T-helper 1 cell treated with Interleukin-12 subunit alpha and Interleukin-12 subunit beta and Interleukin-4 antibody, amounts not matched to agents 30 μg/mL and 1 μg/mL, for 36 hours (primary cell): Measurements from ENCODE around the gene DEDD.
"Not testable (repeated sequence)": the region's sequence is repeated elsewhere in the genome, so short reads cannot be mapped to it uniquely, and the experiment has no call there.

Experiments
- H3K27ac Mint-ChIP-seq: one replicate; pipeline ENCODE4 v1.8.0; 2021; ENCODE audit warnings: mild to moderate bottlenecking, mixed read lengths
- H3K27me3 Mint-ChIP-seq: one replicate; pipeline ENCODE4 v1.8.0; 2021; ENCODE audit warnings: low read depth, mixed read lengths
- H3K36me3 Mint-ChIP-seq: one replicate; pipeline ENCODE4 v1.8.0; 2021; ENCODE audit warnings: low read depth, mixed read lengths
- H3K4me1 Mint-ChIP-seq: one replicate; pipeline ENCODE4 v1.8.0; 2021; ENCODE audit warnings: low read depth, mixed read lengths
- H3K4me3 Mint-ChIP-seq: one replicate; pipeline ENCODE4 v1.8.0; 2021; ENCODE audit warnings: mild to moderate bottlenecking, moderate library complexity, mixed read lengths
- H3K9me3 Mint-ChIP-seq: one replicate; pipeline ENCODE4 v1.8.0; 2021; ENCODE audit warnings: mixed read lengths

Gene DEDD

GRCh38 chr1:161121042-161121650 lies 11.3 kb downstream of the DEDD start:
- Mint-ChIP-seq H3K4me3 (no peak overlapping the region), H3K27me3 (no peaks in the 10 kb centered on the region), H3K36me3 (peaks cover 43% of the 10 kb centered on the region), H3K4me1 (peaks cover 31% of the 10 kb centered on the region), H3K9me3 (no peaks in the 10 kb centered on the region), H3K27ac (no peak overlapping the region)

DNA sequence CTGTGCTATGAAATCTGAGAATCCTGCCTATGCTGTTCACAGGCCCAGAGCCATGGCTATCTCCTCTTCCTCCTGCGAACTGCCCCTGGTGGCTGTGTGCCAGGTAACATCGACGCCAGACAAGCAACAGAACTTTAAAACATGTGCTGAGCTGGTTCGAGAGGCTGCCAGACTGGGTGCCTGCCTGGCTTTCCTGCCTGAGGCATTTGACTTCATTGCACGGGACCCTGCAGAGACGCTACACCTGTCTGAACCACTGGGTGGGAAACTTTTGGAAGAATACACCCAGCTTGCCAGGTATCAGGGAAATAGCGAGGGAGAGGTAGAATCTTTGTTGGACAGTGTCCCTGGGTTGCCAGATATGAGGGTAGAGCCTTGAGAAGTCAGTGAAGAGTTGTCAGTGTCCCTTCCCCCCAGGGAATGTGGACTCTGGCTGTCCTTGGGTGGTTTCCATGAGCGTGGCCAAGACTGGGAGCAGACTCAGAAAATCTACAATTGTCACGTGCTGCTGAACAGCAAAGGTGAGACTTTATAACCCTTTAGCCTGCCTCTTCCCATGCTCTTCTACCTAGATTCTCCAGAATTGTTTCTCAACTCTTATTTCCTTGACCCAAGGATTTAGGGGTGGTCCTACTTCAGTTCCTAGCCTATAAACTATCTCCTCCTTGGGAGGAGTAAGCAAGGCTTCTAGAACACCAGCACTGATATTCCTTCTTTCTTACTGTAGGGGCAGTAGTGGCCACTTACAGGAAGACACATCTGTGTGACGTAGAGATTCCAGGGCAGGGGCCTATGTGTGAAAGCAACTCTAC lies 13.2 kb downstream of the DEDD start:
- Mint-ChIP-seq H3K27me3 (no peaks in the 10 kb centered on the region), H3K4me3 (peak overlapping the region; percentile 91), H3K9me3 (no peaks in the 10 kb centered on the region), H3K36me3 (peaks cover 37% of the 10 kb centered on the region), H3K4me1 (peaks cover 38% of the 10 kb centered on the region), H3K27ac (peak overlapping the region; percentile 98)

DNA sequence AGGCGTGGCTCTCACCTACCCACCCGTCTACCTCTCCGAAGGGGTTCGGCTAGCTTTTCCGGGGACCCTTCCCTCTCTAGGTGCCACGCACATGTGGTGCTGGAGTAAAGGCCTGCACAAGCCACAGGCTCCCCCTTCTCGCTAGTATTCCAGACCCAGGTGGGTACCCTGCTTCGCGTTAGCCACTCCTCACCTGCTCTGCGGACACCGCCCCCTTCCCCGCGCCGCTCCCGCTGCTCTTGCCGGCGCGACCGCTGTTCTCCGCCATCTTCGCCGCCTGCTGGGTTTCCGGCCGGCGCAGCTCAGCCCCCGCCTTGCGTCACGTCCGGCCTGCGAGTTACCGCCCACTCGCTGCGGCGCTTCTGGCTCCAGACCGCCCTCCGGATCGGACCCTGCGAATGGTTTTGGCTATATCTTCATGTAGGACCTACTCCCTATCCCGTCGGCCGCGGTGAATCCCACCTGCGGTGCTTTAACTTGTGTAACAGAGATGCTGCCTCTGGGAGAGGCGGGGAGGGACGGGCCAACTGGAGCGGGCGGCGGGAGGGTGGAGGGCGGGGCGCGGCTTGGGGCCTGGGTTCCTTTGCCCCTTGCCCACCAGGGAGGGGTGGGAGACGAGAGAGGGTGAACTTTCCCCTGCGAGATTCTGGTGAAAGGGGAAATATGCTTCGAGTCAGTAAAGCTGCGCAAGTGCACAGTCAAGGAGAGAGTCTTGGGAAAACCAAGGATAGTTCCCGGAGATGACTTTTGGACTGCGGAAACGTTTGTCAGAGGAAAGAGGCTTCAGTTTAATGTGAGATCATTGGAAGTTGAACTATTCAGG lies 14.5 kb downstream of the DEDD start, which contains the start of the genes NIT1 and PFDN2:
Gene NIT1, plus strand, starts transcription at position 347 of the 823 bp plus-strand sequence. Its CDS starts 72 bp downstream, at position 419.
Gene PFDN2, minus strand, starts transcription at position 279 of the 823 bp plus-strand sequence. Its CDS starts 11 bp downstream, at position 268.
- H3K9me3 Mint-ChIP-seq = no peaks in the 10 kb centered on the region
- peaks cover 27% of the 10 kb centered on the region for H3K36me3 Mint-ChIP-seq
- H3K27me3 Mint-ChIP-seq = no peaks in the 10 kb centered on the region
- H3K4me3 Mint-ChIP-seq = peak within 1 kb of the TSS; percentile 91
- H3K4me1 Mint-ChIP-seq = peaks cover 49% of the 10 kb centered on the region
- H3K27ac Mint-ChIP-seq = peak within 1 kb of the TSS; percentile 98

- not testable (repeated sequence) for H3K27me3 Mint-ChIP-seq, H3K9me3 Mint-ChIP-seq
- Mint-ChIP-seq H3K36me3 (peaks cover 17% of the 10 kb centered on the region), H3K27ac (peak overlapping the region; percentile 73), H3K4me3 (peak overlapping the region; percentile 26), H3K4me1 (peaks cover 56% of the 10 kb centered on the region)
Measured at GRCh38 chr1:161115961-161116360, 16.5 kb downstream of the DEDD start.

DNA sequence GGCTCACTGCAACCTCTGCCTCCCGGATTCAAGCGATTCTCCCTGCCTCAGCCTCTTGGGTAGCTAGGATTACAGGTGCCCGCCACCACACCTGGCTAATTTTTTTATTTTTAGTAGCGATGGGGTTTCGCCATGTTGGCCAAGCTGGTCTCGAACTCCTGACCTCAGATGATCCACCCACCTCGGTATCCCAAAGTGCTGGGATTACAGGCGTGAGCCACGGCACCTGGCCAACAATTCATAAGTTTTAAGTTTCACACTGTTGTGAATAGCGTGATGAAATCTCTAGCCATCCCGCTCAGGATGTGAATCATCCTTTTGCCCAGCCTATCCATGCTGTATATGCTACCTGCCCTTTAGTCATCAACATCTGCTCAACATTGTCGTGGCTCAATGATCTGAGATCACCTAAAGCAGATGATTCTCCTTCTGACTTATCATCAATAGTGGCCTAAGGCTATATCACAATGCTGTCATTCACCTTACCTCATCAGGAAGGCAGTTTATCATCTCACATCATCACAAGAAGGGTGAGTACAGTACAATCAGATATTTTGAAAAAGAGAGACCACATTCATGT lies 17.2 kb downstream of the DEDD start:
- H3K9me3 Mint-ChIP-seq = no peaks in the 10 kb centered on the region
- H3K4me3 Mint-ChIP-seq = peak overlapping the region; percentile 52
- no peaks in the 10 kb centered on the region for H3K27me3 Mint-ChIP-seq
- peak overlapping the region; percentile 73 for H3K27ac Mint-ChIP-seq
- H3K4me1 Mint-ChIP-seq = peaks cover 54% of the 10 kb centered on the region
- H3K36me3 Mint-ChIP-seq = peaks cover 14% of the 10 kb centered on the region

GRCh38 chr1:161114556-161114955 lies 17.9 kb downstream of the DEDD start:
- Mint-ChIP-seq H3K9me3 (no peaks in the 10 kb centered on the region), H3K27me3 (no peaks in the 10 kb centered on the region), H3K4me3 (no peak overlapping the region), H3K4me1 (peaks cover 49% of the 10 kb centered on the region), H3K27ac (no peak overlapping the region), H3K36me3 (peaks cover 10% of the 10 kb centered on the region)

GRCh38 chr1:161113915-161114314 lies 18.6 kb downstream of the DEDD start:
- no peaks in the 10 kb centered on the region for H3K9me3 Mint-ChIP-seq
- no peak overlapping the region for H3K27ac Mint-ChIP-seq
- H3K27me3 Mint-ChIP-seq = no peaks in the 10 kb centered on the region
- H3K36me3 Mint-ChIP-seq = peaks cover 12% of the 10 kb centered on the region
- H3K4me1 Mint-ChIP-seq = peaks cover 45% of the 10 kb centered on the region
- no peak overlapping the region for H3K4me3 Mint-ChIP-seq

GRCh38 chr1:161111527-161111926 lies 20.9 kb downstream of the DEDD start:
- H3K4me3 Mint-ChIP-seq = no peak overlapping the region
- no peaks in the 10 kb centered on the region for H3K9me3 Mint-ChIP-seq
- H3K36me3 Mint-ChIP-seq = peaks cover 9% of the 10 kb centered on the region
- peaks cover 39% of the 10 kb centered on the region for H3K4me1 Mint-ChIP-seq
- H3K27me3 Mint-ChIP-seq = no peaks in the 10 kb centered on the region
- H3K27ac Mint-ChIP-seq = no peak overlapping the region

- H3K4me1 Mint-ChIP-seq = peaks cover 38% of the 10 kb centered on the region
- H3K27ac Mint-ChIP-seq = no peak overlapping the region
Measured at GRCh38 chr1:161111117-161111516, 21.4 kb downstream of the DEDD start.

DNA sequence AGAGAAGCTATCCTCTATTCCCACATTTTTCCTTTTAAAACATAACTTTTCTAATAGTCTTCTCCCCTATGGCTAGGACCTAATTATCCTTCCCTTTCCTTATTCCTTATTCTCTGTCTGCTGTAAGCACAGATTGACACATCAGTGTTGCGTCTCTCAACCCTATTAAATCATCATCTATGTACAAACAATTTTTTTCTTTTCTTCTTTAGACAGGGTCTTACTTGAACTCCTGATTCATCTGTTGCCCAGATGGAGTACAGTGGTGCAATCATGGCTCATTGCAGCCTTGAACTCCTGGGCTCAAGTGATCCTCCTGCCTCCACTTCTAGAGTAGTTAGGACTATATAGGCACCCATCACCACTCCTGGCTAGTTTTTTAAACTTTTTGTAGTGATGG lies 26.0 kb downstream of the DEDD start:
- peaks cover 11% of the 10 kb centered on the region for H3K4me1 Mint-ChIP-seq
- peaks cover 23% of the 10 kb centered on the region for H3K36me3 Mint-ChIP-seq
- no peak overlapping the region for H3K4me3 Mint-ChIP-seq
- H3K27me3 Mint-ChIP-seq = no peaks in the 10 kb centered on the region
- no peaks in the 10 kb centered on the region for H3K9me3 Mint-ChIP-seq
- H3K27ac Mint-ChIP-seq = no peak overlapping the region

More at GRCh38 chr1:161111117-161111516, 21.4 kb downstream of the DEDD start:
- no peaks in the 10 kb centered on the region for H3K9me3 Mint-ChIP-seq
- H3K36me3 Mint-ChIP-seq = peaks cover 13% of the 10 kb centered on the region
- no peaks in the 10 kb centered on the region for H3K27me3 Mint-ChIP-seq
- no peak overlapping the region for H3K4me3 Mint-ChIP-seq

- Mint-ChIP-seq H3K27me3 (peaks cover 7% of the 10 kb centered on the region), H3K4me3 (no peak overlapping the region), H3K4me1 (peaks cover 24% of the 10 kb centered on the region), H3K9me3 (no peaks in the 10 kb centered on the region), H3K27ac (no peak overlapping the region), H3K36me3 (peaks cover 20% of the 10 kb centered on the region)
Measured at GRCh38 chr1:161100556-161100955, 31.9 kb downstream of the DEDD start.

DNA sequence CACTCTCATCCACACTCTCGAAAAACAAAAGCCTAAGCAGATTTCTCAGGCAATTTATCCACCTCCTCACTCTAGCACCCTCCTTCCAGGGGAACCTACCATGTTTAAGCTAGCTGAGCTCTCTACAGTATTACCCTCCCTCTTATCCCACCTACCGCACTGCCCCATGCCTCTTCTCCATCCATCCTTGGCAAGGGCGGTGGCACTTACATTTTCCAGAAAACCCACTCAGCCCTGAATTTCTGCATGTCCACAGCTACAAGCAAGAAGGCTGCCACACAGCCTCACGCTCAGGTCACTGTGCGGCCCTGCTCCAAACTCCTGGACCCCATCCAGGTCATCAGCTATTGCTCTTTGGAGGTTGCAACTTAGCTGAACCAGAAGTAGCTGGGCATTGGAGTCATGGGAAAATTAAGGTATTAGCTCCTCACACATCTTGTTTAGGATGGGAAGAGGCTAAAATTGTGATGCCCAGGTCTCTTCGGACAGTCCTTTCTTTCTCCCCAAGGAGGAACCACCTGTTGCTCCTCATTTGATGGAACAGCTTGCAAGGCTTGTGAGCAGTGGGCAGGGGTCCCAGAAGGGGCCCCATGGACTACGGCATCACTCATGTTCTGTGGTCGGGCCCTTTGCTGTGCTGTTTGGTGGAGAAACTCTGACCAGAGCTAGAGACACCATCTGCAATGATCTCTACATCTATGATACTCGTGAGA lies 33.2 kb downstream of the DEDD start:
- Mint-ChIP-seq H3K4me3 (peak overlapping the region; percentile 70), H3K27ac (no peak overlapping the region), H3K9me3 (no peaks in the 10 kb centered on the region), H3K4me1 (peaks cover 30% of the 10 kb centered on the region), H3K27me3 (peaks cover 12% of the 10 kb centered on the region), H3K36me3 (peaks cover 17% of the 10 kb centered on the region)

DNA sequence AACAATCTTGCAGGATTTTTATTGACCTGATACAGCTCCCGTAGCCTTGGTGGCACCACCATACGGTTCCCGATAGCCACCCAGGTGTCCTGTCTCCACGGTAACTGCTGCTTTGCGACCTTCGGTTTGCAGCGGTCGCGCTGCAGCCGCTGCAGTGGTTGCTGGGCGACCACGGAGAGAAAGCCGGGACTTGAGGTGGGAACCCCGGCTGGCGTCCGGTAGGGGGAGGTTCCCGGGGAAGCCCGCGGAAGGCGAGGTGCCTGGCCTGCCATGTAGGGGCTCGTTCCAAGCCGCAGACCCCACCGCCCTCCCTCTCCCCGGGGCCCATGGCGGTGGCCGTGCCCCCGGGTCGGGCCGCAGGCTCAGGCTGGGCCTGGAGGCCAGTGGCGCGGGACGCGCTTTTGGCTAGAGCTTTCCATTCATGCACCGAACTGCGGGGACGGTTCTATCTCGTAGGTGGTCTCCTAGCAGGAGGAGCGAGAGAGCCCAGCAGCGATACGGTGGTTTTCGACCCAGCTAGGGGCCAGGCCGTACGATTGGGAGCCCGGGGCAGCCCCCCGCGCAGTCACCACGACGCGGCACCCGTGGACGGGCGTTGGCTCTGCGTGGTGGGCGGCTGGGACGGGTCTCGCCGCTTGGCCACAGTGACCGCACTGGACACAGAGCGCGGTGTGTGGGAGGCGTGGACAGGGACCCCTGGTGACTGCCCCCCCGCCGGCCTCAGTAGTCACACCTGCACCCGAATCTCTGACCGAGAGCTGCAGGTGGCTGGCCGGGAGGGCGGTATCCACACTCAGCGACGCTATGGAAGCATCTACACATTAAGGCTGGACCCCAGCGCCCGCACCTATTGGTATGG lies 34.0 kb downstream of the DEDD start, which contains the start of gene KLHDC9:
Gene KLHDC9, plus strand, starts transcription at position 152 of the 859 bp plus-strand sequence. Its CDS starts 175 bp downstream, at position 327.
- Mint-ChIP-seq H3K4me3 (peak within 1 kb of the TSS; percentile 89), H3K36me3 (peaks cover 16% of the 10 kb centered on the region), H3K4me1 (peaks cover 30% of the 10 kb centered on the region), H3K9me3 (no peaks in the 10 kb centered on the region), H3K27ac (peak within 1 kb of the TSS; percentile 96), H3K27me3 (peaks cover 12% of the 10 kb centered on the region)
